GM18511 (cell line): Measurements from ENCODE around the gene OLIG1.
A peak's percentile ranks its signal among the peaks of the same experiment; 100 is the strongest.

Experiments
- ATAC-seq: cut with Tn5 transposase; IDR thresholded peaks from one replicate; pipeline ENCODE4 v1.9.1; 2021; ENCODE audit warnings: mild to moderate bottlenecking, moderate library complexity; ENCODE audit not compliant: unreplicated experiment

Gene OLIG1

GRCh38 chr21:33030633-33031032 is 39.3 kb upstream of the OLIG1 start:
- no peak for ATAC-seq

- no peak for ATAC-seq
Measured at GRCh38 chr21:33031152-33031911, 38.6 kb upstream of the OLIG1 start.

GRCh38 chr21:33032434-33033047 is 37.4 kb upstream of the OLIG1 start:
- ATAC-seq, result no peak

GRCh38 chr21:33033094-33033951 is 36.6 kb upstream of the OLIG1 start:
- no peak for ATAC-seq

- ATAC-seq, result no peak
Measured at GRCh38 chr21:33033961-33034413, 36.0 kb upstream of the OLIG1 start.

- no peak for ATAC-seq
Measured at GRCh38 chr21:33035147-33035546, 34.8 kb upstream of the OLIG1 start.

GRCh38 chr21:33036430-33037162 is 33.3 kb upstream of the OLIG1 start:
- peak; percentile 60 for ATAC-seq

GRCh38 chr21:33037501-33037900 is 32.4 kb upstream of the OLIG1 start:
- no peak for ATAC-seq

GRCh38 chr21:33039536-33039935 is 30.4 kb upstream of the OLIG1 start:
- no peak for ATAC-seq

- ATAC-seq, result no peak
Measured at GRCh38 chr21:33040215-33040614, 29.7 kb upstream of the OLIG1 start.

GRCh38 chr21:33041981-33042380 is 28.0 kb upstream of the OLIG1 start:
- no peak for ATAC-seq

GRCh38 chr21:33042812-33043211 is 27.1 kb upstream of the OLIG1 start:
- no peak for ATAC-seq

GRCh38 chr21:33046455-33046854 is 23.5 kb upstream of the OLIG1 start:
- no peak for ATAC-seq

- no peak for ATAC-seq
Measured at GRCh38 chr21:33047231-33047630, 22.7 kb upstream of the OLIG1 start.

- ATAC-seq, result no peak
Measured at GRCh38 chr21:33051925-33052324, 18.0 kb upstream of the OLIG1 start.

- ATAC-seq, result no peak
Measured at GRCh38 chr21:33053951-33054350, 16.0 kb upstream of the OLIG1 start.

- ATAC-seq, result no peak
Measured at GRCh38 chr21:33055991-33056390, 13.9 kb upstream of the OLIG1 start.

GRCh38 chr21:33057385-33057940 is 12.5 kb upstream of the OLIG1 start:
- no peak for ATAC-seq

- no peak for ATAC-seq
Measured at GRCh38 chr21:33058527-33058926, 11.4 kb upstream of the OLIG1 start.

GRCh38 chr21:33058957-33059356 is 11.0 kb upstream of the OLIG1 start:
- ATAC-seq, result no peak
